AG09309 (cell line): ENCODE measurements around the gene FAM111B.

Source experiments
- DNase-seq: peaks from one replicate; pipeline ENCODE4 v3.0.0-alpha.2; 2010; ENCODE audit warnings: low read depth
- H3K4me3 ChIP-seq: 2 replicates; pipeline ENCODE4 v1.5.1; 2011; ENCODE audit warnings: mild to moderate bottlenecking, low read depth, low read length, moderate library complexity; ENCODE audit not compliant: control insufficient read depth
- TF ChIP-seq, protein P1 (sequence below): IDR thresholded peaks from 2 replicates; pipeline ENCODE4 v1.5.1; 2011; ENCODE audit warnings: mild to moderate bottlenecking, low read depth, low read length, inconsistent platforms; ENCODE audit not compliant: insufficient read depth, control insufficient read depth; ENCODE audit errors: missing control alignments

FAM111B gene

DNA sequence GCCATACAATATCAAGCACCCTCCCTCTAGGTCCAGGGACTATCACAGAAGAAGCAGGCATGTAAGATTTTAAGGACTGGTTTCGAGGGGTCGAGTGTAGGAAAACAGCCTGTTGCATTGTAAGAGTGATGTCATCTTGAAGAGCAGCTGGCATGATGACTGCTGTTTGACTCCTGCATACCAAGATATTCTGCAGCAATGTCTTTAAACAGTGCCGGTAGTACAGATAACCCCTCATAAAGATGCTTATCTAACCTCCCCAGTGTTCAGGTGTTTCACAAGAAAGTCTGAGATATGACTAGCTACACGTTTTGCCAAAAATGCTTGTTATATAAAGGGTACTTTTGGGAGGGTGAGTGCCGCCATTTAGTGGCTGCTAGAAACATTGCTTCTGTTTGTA, 47.6 kb downstream of the FAM111B start:
- DNase-seq, result no peak
- TF ChIP-seq, protein P1, sequence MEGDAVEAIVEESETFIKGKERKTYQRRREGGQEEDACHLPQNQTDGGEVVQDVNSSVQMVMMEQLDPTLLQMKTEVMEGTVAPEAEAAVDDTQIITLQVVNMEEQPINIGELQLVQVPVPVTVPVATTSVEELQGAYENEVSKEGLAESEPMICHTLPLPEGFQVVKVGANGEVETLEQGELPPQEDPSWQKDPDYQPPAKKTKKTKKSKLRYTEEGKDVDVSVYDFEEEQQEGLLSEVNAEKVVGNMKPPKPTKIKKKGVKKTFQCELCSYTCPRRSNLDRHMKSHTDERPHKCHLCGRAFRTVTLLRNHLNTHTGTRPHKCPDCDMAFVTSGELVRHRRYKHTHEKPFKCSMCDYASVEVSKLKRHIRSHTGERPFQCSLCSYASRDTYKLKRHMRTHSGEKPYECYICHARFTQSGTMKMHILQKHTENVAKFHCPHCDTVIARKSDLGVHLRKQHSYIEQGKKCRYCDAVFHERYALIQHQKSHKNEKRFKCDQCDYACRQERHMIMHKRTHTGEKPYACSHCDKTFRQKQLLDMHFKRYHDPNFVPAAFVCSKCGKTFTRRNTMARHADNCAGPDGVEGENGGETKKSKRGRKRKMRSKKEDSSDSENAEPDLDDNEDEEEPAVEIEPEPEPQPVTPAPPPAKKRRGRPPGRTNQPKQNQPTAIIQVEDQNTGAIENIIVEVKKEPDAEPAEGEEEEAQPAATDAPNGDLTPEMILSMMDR, result no peak

DNA sequence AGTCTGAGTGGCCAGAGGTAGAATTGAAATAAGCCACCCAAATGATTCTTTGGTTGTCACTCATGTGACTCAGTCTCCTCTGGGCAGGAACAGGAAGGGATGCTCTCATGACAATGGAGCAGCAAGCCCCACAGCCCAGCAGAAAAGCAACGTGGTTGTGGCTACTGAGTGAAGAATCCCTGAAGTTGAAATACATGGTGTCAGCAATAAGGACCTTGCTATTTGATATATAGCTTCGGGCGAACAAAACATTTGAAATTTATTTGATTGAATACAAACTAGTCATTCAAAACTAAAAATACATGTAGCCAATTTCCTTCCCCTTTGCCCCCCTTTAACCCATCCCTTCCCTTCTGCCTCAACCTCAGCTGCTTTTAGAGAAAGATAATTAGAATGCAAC, 50.4 kb downstream of the FAM111B start:
- no peak for DNase-seq
- TF ChIP-seq, protein P1, result no peak
- no peak overlapping the region for H3K4me3 ChIP-seq

More for the DNA sequence above, 47.6 kb downstream of the FAM111B start:
- no peak overlapping the region for H3K4me3 ChIP-seq

DNA sequence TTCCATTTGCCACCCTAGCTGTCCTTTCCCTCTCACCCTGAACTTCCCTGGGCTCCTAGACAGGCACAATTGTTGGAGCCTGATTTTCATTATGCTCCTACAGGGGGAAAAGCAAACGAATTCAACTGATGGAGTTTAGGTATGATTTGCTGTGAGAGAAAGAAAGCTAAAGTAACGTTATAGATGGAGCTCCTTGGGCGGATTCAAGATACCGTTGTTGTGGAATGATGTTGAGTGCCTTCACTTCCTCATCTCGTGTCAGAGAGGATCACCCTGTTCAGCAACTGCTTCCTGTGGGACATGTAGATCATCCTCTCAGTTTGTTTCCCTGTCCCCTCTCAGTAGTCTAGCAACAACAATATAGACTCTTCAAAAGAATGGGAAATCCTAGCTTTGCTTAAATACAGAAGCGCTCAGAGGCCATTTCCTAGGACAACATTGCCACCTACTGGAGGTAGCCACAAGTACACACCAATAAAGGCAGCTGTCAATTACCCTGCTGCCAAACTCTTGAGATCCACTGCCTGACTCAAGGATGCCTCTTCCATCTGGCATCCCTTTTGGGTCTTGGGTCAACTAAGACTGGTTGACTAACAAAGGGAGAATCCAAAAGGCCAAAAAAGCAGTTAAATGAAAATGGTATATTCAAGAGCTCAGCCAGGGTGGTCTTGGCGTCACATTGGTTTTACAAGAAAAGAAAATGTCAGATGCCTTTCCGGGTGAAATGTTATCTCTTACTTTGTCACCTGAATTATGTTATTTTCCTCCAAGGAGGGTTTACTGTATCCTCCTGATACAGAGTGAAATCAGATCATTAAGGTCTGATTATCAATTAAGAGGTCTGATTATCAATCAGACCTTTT, 51.4 kb downstream of the FAM111B start:
- H3K4me3 ChIP-seq, result no peak overlapping the region

DNA sequence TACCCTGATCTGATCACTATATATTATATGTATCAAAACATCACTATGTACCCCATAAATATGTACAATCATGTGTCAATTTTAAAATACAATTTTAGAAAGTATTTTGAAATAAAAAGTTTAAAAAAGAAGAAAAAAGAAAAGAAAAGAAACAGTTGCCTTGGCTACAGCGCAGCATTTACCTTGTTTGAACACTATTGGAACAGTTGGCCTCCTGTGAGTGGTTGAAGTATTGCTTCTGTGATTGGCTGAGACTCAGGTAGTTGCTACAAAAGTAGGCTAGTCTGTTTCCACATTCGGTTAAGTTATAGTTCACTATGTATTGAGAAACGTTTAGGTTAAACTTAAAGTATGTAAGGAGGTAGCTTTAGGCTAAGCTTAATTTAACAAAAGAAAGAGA, 57.0 kb downstream of the FAM111B start:
- no peak for DNase-seq

More for the DNA sequence above, 51.4 kb downstream of the FAM111B start:
- TF ChIP-seq, protein P1, result peak; percentile 84
- DNase-seq, result peak; percentile 25

DNA sequence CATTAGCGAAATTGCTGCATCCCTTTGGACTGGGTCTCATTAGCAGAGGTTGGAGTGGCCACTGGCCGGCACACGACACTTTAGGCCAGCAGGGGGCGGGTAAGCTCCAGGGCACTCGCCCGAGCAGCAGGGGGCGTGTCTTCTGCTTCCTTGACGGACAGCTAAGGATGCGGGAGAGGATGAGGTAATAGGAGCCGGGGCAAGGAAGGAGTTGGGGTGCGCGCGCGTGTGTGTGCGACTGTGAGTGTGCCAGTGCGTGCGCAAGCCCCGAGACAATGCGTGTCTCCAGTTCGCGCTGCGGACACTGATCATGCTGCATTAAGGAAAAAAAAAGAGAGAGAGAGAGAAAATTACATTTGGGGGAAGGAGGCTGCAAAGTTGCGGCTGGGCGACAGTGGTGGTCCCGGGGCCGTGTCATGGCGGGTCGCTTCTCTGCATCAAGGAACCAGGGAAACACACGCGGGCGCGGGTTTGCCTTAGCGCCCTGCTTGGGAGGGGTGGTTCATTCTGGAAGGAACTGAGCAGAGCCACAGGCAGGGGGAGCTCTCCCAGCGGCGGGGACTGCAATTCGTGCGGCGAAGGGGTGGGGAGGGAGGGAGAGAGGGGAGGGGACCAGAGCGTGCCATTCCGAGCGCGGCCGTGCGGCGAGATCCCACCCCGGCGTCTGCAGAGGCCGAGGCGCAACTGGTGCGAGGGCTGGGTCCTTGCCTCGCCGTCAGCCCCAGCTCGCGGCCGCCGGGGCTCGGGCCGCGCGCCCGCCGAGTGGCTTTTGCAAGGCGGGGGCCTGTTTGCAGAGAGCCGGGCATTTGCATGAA, 64.7 kb downstream of the FAM111B start, which contains the start of gene DTX4:
Gene DTX4 (plus strand): TSS at position 625 of the 815 bp plus-strand sequence. CDS start 464 bp downstream, outside the sequence.
- peak; percentile 39 for DNase-seq
- H3K4me3 ChIP-seq, result peak within 1 kb of the TSS; percentile 59
- TF ChIP-seq, protein P1, result peak; percentile 99

More for the DNA sequence above, 57.0 kb downstream of the FAM111B start:
- TF ChIP-seq, protein P1, result no peak
- no peak overlapping the region for H3K4me3 ChIP-seq

DNA sequence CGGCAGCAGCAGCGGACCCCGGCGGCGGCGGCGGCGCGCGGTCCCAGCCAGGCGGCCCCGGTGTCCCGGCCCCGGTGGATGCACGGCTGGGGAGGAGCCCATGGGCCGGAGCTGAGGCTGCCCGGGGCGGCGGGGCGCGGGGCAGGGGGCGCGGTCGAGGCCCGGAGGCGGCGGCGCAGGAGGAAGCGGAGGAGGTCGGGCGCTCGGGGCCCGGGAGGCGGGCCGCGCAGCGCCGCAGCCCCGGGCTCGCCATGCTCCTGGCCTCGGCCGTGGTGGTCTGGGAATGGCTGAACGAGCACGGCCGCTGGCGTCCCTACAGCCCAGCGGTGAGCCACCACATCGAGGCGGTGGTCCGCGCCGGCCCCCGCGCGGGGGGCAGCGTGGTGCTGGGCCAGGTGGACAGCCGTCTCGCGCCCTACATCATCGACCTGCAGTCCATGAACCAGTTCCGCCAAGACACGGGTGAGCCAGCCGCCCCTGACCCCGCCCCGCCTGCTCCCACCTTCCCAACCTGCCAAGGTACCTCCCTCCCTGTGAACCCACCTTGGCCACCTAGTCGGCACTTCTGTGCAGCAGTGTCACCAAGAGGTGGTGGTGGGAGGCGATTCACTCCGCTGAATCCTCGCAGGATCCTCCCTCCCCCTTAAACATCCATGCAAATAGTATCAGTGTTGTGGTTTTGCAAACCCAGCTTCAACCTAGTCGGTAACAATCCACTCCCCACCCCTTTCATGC, 65.5 kb downstream of the FAM111B start:
- DNase-seq, result no peak
- H3K4me3 ChIP-seq, result peak overlapping the region; percentile 59
- TF ChIP-seq, protein P1, result no peak
